HEK293 (cell line): ENCODE measurements around the gene CINP.

Experiments
- GLI2 ChIP-seq: fragments of 450-650 bp; formaldehyde crosslinking; IDR thresholded peaks from 2 replicates; pipeline ENCODE4; 2017; ENCODE audit warnings: missing biosample characterization, missing genetic modification characterization, low read depth, borderline replicate concordance
- GLIS2 ChIP-seq: fragments of 450-650 bp; formaldehyde crosslinking; IDR thresholded peaks from 2 replicates; pipeline ENCODE4 v1.5.1; 2016; ENCODE audit warnings: missing biosample characterization, missing genetic modification characterization
- HOXA7 ChIP-seq: sonication (generic); formaldehyde crosslinking; IDR thresholded peaks from 2 replicates; pipeline ENCODE4 v1.8.1; 2022; ENCODE audit warnings: missing genetic modification reagents, borderline replicate concordance
- KLF1 ChIP-seq: fragments of 450-650 bp; formaldehyde crosslinking; IDR thresholded peaks from 2 replicates; pipeline ENCODE4 v1.5.1; 2016; ENCODE audit warnings: missing biosample characterization, missing genetic modification characterization
- SALL2 ChIP-seq: fragments of 450-650 bp; formaldehyde crosslinking; IDR thresholded peaks from 2 replicates; pipeline ENCODE4 v1.5.0; 2017; ENCODE audit warnings: missing biosample characterization, mild to moderate bottlenecking, missing genetic modification characterization, borderline replicate concordance
- SP2 ChIP-seq: fragments of 450-650 bp; formaldehyde crosslinking; IDR thresholded peaks from 2 replicates; pipeline ENCODE4 v1.5.1; 2016; ENCODE audit warnings: missing biosample characterization, missing genetic modification characterization
- SP7 ChIP-seq: fragments of 450-650 bp; formaldehyde crosslinking; IDR thresholded peaks from 2 replicates; pipeline ENCODE4 v1.5.1; 2016; ENCODE audit warnings: missing biosample characterization, missing genetic modification characterization
- TSHZ1 ChIP-seq: fragments of 450-650 bp; formaldehyde crosslinking; IDR thresholded peaks from 2 replicates; pipeline ENCODE4 v1.5.1; 2016; ENCODE audit warnings: missing biosample characterization, missing genetic modification characterization, borderline replicate concordance
- YY1 ChIP-seq: fragments of 450-650 bp; formaldehyde crosslinking; IDR thresholded peaks from 2 replicates; pipeline ENCODE4 v1.5.1; 2018; ENCODE audit warnings: missing biosample characterization, missing genetic modification characterization
- ZBTB21 ChIP-seq: fragments of 450-650 bp; formaldehyde crosslinking; IDR thresholded peaks from 2 replicates; pipeline ENCODE4 v1.5.1; 2017; ENCODE audit warnings: missing biosample characterization, missing genetic modification characterization
- ZEB2 ChIP-seq: fragments of 450-650 bp; formaldehyde crosslinking; IDR thresholded peaks from 2 replicates; pipeline ENCODE4 v1.5.1; 2016; ENCODE audit warnings: missing biosample characterization, missing genetic modification characterization
- ZFHX2 ChIP-seq: fragments of 450-650 bp; formaldehyde crosslinking; conservative IDR thresholded peaks from 2 replicates; pipeline ENCODE4 v1.5.1; 2016; ENCODE audit warnings: missing biosample characterization, missing genetic modification characterization
- ZFP69B ChIP-seq: fragments of 450-650 bp; formaldehyde crosslinking; IDR thresholded peaks from 2 replicates; pipeline ENCODE4 v1.5.1; 2016; ENCODE audit warnings: missing biosample characterization, missing genetic modification characterization
- ZNF157 ChIP-seq: fragments of 450-650 bp; formaldehyde crosslinking; IDR thresholded peaks from 2 replicates; pipeline ENCODE4 v1.5.1; 2016; ENCODE audit warnings: missing biosample characterization, missing genetic modification characterization
- ZNF211 ChIP-seq: fragments of 450-650 bp; formaldehyde crosslinking; IDR thresholded peaks from 2 replicates; pipeline ENCODE4 v1.5.1; 2016; ENCODE audit warnings: low read depth, missing biosample characterization, missing genetic modification characterization
- ZNF221 ChIP-seq: fragments of 450-650 bp; formaldehyde crosslinking; IDR thresholded peaks from 2 replicates; pipeline ENCODE4 v1.5.1; 2017; ENCODE audit warnings: missing biosample characterization, missing genetic modification characterization, borderline replicate concordance
- ZNF239 ChIP-seq: fragments of 450-650 bp; formaldehyde crosslinking; IDR thresholded peaks from 2 replicates; pipeline ENCODE4 v1.5.1; 2016; ENCODE audit warnings: missing biosample characterization, missing genetic modification characterization
- ZNF24 ChIP-seq: fragments of 450-650 bp; formaldehyde crosslinking; IDR thresholded peaks from 2 replicates; pipeline ENCODE4 v1.5.1; 2016; ENCODE audit warnings: missing biosample characterization, missing genetic modification characterization
- ZNF341 ChIP-seq: fragments of 450-650 bp; formaldehyde crosslinking; IDR thresholded peaks from 2 replicates; pipeline ENCODE4; 2016; ENCODE audit warnings: low read depth, missing biosample characterization, missing genetic modification characterization
- ZNF48 ChIP-seq: fragments of 450-650 bp; formaldehyde crosslinking; IDR thresholded peaks from 2 replicates; pipeline ENCODE4 v1.5.1; 2016; ENCODE audit warnings: missing biosample characterization, missing genetic modification characterization
- ZNF558 ChIP-seq: fragments of 450-650 bp; formaldehyde crosslinking; IDR thresholded peaks from 2 replicates; pipeline ENCODE4 v1.5.1; 2016; ENCODE audit warnings: missing biosample characterization, missing genetic modification characterization
- ZNF623 ChIP-seq: fragments of 450-650 bp; formaldehyde crosslinking; IDR thresholded peaks from 2 replicates; pipeline ENCODE4 v1.5.1; 2016; ENCODE audit warnings: missing biosample characterization, missing genetic modification characterization
- ZNF629 ChIP-seq: fragments of 450-650 bp; formaldehyde crosslinking; IDR thresholded peaks from 2 replicates; pipeline ENCODE4 v1.5.1; 2017; ENCODE audit warnings: missing biosample characterization, missing genetic modification characterization
- ZNF645 ChIP-seq: fragments of 450-650 bp; formaldehyde crosslinking; IDR thresholded peaks from 2 replicates; pipeline ENCODE4; 2016; ENCODE audit warnings: missing biosample characterization, missing genetic modification characterization
- ZNF677 ChIP-seq: fragments of 450-650 bp; IDR thresholded peaks from 2 replicates; pipeline ENCODE4 v1.5.0; 2018; ENCODE audit warnings: missing biosample characterization, mild to moderate bottlenecking, missing genetic modification characterization, moderate library complexity
- ZNF76 ChIP-seq: fragments of 450-650 bp; formaldehyde crosslinking; IDR thresholded peaks from 2 replicates; pipeline ENCODE4; 2016; ENCODE audit warnings: low read depth, missing biosample characterization, missing genetic modification characterization, borderline replicate concordance
- ZNF792 ChIP-seq: fragments of 450-650 bp; formaldehyde crosslinking; IDR thresholded peaks from 2 replicates; pipeline ENCODE4 v1.5.1; 2016; ENCODE audit warnings: missing biosample characterization, missing genetic modification characterization
- ZNF843 ChIP-seq: fragments of 450-650 bp; formaldehyde crosslinking; IDR thresholded peaks from 2 replicates; pipeline ENCODE4 v1.5.1; 2016; ENCODE audit warnings: missing biosample characterization, missing genetic modification characterization
- ZSCAN30 ChIP-seq: fragments of 450-650 bp; IDR thresholded peaks from 2 replicates; pipeline ENCODE4 v1.5.1; 2018; ENCODE audit warnings: missing biosample characterization, mild to moderate bottlenecking, missing genetic modification characterization, moderate library complexity
- TF ChIP-seq, protein P1 (sequence below): fragments of 450-650 bp; formaldehyde crosslinking; IDR thresholded peaks from 2 replicates; pipeline ENCODE4 v1.5.1; 2016; ENCODE audit warnings: missing biosample characterization, missing genetic modification characterization
- TF ChIP-seq, protein P2 (sequence below): fragments of 450-650 bp; formaldehyde crosslinking; IDR thresholded peaks from 2 replicates; pipeline ENCODE4 v1.5.1; 2016; ENCODE audit warnings: missing biosample characterization, missing genetic modification characterization
- TF ChIP-seq, protein P3 (sequence below): fragments of 450-650 bp; IDR thresholded peaks from 2 replicates; pipeline ENCODE4 v1.5.1; 2018; ENCODE audit warnings: missing biosample characterization, missing genetic modification characterization

Gene CINP

GRCh38 chr14:102319351-102320032, 43.2 kb downstream of the CINP start, which contains the start of gene ZNF839 (continued):
- TF ChIP-seq TSHZ1 (tag by site-specific recombination) (no peak), ZNF157 (tag by site-specific recombination) (no peak), GLI2 (no peak), ZNF843 (tag by site-specific recombination) (0 out of 2 replicates have a peak, but pooled peaks have one; percentile 31), ZNF645 (tag by site-specific recombination) (no peak), ZNF76 (0 out of 2 replicates have a peak, but pooled peaks have one; percentile 24), ZNF677 (tag by site-specific recombination) (peak; percentile 58; the same call in 1 of the 2 replicates), KLF1 (tag by site-specific recombination) (peak; percentile 53; the same call in 1 of the 2 replicates), SALL2 (no peak), ZFP69B (tag by site-specific recombination) (peak; percentile 56), GLIS2 (tag by site-specific recombination) (no peak), ZNF629 (tag by site-specific recombination) (peak; percentile 98), ZNF558 (tag by site-specific recombination) (peak; percentile 36; the same call in 1 of the 2 replicates), ZSCAN30 (tag by site-specific recombination) (peak; percentile 92), SP7 (tag by site-specific recombination) (peak; percentile 74), ZFHX2 (tag by site-specific recombination) (no peak; the same call in 1 of the 2 replicates), SP2 (tag by site-specific recombination) (peak; percentile 65), YY1 (tag by site-specific recombination) (peak; percentile 86), ZNF24 (0 out of 2 replicates have a peak, but pooled peaks have one; percentile 43), ZNF48 (tag by site-specific recombination) (no peak), ZNF792 (tag by site-specific recombination) (no peak), ZNF221 (tag by site-specific recombination) (no peak), ZNF623 (tag by site-specific recombination) (peak; percentile 19; the same call in 1 of the 2 replicates), ZEB2 (peak; percentile 83), ZBTB21 (tag by site-specific recombination) (peak; percentile 96), ZNF239 (tag by site-specific recombination) (no peak), ZNF341 (tag by site-specific recombination) (peak; percentile 53), HOXA7 (CRISPR knock-in tag) (no peak), ZNF211 (tag by site-specific recombination) (no peak)
- TF ChIP-seq, protein P1, sequence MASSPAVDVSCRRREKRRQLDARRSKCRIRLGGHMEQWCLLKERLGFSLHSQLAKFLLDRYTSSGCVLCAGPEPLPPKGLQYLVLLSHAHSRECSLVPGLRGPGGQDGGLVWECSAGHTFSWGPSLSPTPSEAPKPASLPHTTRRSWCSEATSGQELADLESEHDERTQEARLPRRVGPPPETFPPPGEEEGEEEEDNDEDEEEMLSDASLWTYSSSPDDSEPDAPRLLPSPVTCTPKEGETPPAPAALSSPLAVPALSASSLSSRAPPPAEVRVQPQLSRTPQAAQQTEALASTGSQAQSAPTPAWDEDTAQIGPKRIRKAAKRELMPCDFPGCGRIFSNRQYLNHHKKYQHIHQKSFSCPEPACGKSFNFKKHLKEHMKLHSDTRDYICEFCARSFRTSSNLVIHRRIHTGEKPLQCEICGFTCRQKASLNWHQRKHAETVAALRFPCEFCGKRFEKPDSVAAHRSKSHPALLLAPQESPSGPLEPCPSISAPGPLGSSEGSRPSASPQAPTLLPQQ = peak; percentile 63; the same call in 1 of the 2 replicates
- TF ChIP-seq, protein P2, sequence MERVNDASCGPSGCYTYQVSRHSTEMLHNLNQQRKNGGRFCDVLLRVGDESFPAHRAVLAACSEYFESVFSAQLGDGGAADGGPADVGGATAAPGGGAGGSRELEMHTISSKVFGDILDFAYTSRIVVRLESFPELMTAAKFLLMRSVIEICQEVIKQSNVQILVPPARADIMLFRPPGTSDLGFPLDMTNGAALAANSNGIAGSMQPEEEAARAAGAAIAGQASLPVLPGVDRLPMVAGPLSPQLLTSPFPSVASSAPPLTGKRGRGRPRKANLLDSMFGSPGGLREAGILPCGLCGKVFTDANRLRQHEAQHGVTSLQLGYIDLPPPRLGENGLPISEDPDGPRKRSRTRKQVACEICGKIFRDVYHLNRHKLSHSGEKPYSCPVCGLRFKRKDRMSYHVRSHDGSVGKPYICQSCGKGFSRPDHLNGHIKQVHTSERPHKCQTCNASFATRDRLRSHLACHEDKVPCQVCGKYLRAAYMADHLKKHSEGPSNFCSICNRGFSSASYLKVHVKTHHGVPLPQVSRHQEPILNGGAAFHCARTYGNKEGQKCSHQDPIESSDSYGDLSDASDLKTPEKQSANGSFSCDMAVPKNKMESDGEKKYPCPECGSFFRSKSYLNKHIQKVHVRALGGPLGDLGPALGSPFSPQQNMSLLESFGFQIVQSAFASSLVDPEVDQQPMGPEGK (tag by site-specific recombination) = peak; percentile 69
- TF ChIP-seq, protein P3, sequence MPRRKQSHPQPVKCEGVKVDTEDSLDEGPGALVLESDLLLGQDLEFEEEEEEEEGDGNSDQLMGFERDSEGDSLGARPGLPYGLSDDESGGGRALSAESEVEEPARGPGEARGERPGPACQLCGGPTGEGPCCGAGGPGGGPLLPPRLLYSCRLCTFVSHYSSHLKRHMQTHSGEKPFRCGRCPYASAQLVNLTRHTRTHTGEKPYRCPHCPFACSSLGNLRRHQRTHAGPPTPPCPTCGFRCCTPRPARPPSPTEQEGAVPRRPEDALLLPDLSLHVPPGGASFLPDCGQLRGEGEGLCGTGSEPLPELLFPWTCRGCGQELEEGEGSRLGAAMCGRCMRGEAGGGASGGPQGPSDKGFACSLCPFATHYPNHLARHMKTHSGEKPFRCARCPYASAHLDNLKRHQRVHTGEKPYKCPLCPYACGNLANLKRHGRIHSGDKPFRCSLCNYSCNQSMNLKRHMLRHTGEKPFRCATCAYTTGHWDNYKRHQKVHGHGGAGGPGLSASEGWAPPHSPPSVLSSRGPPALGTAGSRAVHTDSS (tag by site-specific recombination) = no peak
